GM06990 (cell line): Measurements from ENCODE around the gene RMDN2.
"Not testable (repeated sequence)": the region's sequence is repeated elsewhere in the genome, so short reads cannot be mapped to it uniquely, and the experiment has no call there.

ENCODE experiments used
- DNase-seq: peaks from one replicate; pipeline ENCODE4 v3.0.0-alpha.2; 2011; ENCODE audit not compliant: insufficient read length; ENCODE audit errors: extremely low read depth
- H3K27me3 ChIP-seq: replicated peaks from 2 replicates; pipeline ENCODE4 v1.6.0; 2011; ENCODE audit warnings: low read length; ENCODE audit not compliant: control insufficient read depth, insufficient read depth
- H3K36me3 ChIP-seq: 2 replicates; pipeline ENCODE4 v1.5.1; 2011; ENCODE audit warnings: low read length; ENCODE audit not compliant: control insufficient read depth, insufficient read depth
- H3K4me3 ChIP-seq: replicated peaks from 2 replicates; pipeline ENCODE4 v1.5.1; 2011; ENCODE audit warnings: low read depth, mild to moderate bottlenecking, control low read depth, low read length
- TF ChIP-seq, protein P1 (sequence below): IDR thresholded peaks from 2 replicates; pipeline ENCODE4 v1.5.1; 2011; ENCODE audit warnings: low read length, control low read depth, mild to moderate bottlenecking, inconsistent platforms; ENCODE audit not compliant: insufficient read depth, poor library complexity, severe bottlenecking

The RMDN2 gene

DNA sequence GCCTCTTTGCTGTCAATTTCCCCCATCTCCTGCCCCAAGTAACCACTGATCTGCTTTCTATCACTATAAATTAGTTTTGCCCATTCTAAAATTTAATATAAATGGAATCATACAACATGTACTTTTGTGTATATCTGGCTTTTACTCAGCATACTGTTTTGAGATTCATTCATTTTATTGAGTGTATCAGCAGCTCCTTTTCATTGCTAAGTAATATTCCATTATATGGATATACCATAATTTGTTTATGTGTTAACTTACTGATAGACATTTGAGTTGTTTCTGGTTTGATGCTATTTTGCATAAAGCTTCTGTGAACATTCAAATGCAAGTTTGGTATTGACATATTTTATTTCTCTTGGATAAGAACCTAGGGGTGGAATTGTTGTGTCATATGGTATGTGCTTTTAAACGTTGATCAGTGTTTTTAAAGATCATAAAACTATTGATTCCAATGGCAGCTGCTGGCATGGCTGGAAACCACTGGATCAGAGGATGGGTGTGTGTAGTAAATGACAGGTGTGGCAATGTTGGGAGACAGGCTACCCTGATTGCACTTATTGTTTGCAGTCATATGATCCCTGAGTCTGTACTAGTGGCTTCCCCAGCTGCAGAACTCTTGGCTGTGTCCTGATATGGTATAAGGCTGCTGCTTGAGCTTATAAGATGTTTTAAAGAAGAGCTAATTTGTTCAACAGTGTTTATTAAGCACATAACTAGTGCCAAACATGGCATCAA, 75.6 kb downstream of the RMDN2 start:
- H3K36me3 ChIP-seq = no peaks in the 10 kb centered on the region
- TF ChIP-seq, protein P1, sequence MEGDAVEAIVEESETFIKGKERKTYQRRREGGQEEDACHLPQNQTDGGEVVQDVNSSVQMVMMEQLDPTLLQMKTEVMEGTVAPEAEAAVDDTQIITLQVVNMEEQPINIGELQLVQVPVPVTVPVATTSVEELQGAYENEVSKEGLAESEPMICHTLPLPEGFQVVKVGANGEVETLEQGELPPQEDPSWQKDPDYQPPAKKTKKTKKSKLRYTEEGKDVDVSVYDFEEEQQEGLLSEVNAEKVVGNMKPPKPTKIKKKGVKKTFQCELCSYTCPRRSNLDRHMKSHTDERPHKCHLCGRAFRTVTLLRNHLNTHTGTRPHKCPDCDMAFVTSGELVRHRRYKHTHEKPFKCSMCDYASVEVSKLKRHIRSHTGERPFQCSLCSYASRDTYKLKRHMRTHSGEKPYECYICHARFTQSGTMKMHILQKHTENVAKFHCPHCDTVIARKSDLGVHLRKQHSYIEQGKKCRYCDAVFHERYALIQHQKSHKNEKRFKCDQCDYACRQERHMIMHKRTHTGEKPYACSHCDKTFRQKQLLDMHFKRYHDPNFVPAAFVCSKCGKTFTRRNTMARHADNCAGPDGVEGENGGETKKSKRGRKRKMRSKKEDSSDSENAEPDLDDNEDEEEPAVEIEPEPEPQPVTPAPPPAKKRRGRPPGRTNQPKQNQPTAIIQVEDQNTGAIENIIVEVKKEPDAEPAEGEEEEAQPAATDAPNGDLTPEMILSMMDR = no peak
- H3K4me3 ChIP-seq = no peak overlapping the region
- H3K27me3 ChIP-seq = no peaks in the 10 kb centered on the region
- no peak for DNase-seq

DNA sequence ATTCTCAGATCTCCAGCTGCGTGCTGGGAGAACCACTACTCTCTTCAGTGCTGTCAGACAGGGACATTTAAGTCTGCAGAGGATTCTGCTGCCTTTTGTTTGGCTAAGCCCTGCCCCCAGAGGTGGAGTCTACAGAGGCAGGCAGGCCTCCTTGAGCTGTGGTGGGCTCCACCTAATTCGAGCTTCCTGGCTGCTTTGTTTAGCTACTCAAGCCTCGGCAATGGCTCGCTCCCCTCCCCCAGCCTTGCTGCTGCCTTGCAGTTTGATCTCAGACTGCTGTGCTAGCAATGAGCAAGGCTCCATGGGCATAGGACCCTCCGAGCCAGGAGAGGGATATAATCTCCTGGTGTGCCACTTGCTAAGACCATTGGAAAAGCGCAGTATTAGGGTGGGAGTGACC, 85.1 kb downstream of the RMDN2 start:
- H3K36me3 ChIP-seq, H3K4me3 ChIP-seq, DNase-seq, H3K27me3 ChIP-seq: not testable (repeated sequence)

DNA sequence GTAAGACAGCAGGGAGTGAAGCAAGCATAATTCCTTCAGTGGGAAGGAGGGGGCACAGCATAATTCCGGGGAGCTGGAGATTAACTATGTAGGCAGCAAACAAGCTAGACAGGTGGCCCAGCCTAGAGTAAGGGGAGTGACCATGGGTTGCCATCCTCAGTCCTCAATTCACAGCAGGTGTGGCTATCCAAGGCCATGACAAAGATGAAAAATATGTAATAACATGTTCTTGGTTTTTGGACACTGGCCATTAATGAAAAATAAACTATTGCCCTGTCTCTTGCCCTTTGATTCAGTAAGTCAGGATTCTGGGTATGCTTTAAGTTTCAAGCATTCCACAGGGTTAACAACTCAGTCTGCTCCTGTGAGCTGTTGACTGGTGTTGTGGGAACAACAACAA, 85.9 kb downstream of the RMDN2 start:
- TF ChIP-seq, protein P1 = no peak
- no peaks in the 10 kb centered on the region for H3K36me3 ChIP-seq
- H3K27me3 ChIP-seq = no peaks in the 10 kb centered on the region
- DNase-seq = no peak
- no peak overlapping the region for H3K4me3 ChIP-seq

DNA sequence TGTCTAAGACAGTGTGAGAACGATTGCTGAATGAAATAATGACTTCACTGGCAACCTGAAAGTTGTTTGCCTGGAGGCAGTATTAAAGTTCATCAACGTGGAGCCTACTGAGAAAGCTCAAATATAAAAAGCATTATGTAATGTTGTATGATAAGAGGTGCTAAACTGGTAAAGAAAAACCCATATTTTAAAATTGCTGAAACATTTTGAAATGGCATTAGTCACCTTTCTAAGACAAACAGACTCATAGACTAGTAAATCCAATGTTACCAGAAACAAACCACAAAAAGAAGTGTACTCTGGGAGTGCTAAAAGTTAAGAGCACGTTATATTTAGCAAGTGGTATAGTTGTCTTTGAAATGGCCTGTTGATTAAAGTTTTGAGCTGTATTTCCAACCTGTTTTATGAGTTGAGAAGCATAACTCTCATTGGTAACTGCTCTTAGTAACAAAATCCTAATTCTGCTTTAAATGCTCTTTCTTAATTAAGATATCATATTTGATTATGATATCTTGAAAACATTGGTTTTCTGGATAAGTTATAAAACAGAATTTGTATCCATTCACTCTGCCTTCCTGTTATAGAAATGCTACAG, 88.2 kb downstream of the RMDN2 start:
- Histone ChIP-seq H3K27me3 (no peaks in the 10 kb centered on the region), H3K4me3 (no peak overlapping the region), H3K36me3 (no peaks in the 10 kb centered on the region)
- TF ChIP-seq, protein P1 = no peak
- no peak for DNase-seq

DNA sequence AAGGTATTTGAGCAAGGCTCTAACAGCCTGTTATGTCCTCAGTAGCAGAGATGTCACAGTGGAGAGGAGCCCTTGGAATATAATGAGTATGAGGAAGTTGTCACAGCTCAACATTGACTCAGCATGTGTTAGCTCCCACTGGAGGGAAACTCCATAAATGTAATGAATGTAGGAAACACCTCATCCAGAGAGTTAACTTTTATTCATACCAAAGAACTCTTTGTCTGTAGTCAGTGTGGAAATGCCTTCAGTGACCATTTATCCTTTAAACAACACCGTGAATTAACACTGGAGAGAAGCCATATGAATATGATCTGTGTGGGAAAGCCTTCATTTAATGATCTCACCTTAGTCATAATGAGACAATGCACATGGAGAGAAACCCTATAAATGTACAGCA, 91.1 kb downstream of the RMDN2 start:
- H3K27me3 ChIP-seq = no peaks in the 10 kb centered on the region
- no peak overlapping the region for H3K4me3 ChIP-seq
- DNase-seq = no peak
- no peaks in the 10 kb centered on the region for H3K36me3 ChIP-seq
- TF ChIP-seq, protein P1 = no peak

DNA sequence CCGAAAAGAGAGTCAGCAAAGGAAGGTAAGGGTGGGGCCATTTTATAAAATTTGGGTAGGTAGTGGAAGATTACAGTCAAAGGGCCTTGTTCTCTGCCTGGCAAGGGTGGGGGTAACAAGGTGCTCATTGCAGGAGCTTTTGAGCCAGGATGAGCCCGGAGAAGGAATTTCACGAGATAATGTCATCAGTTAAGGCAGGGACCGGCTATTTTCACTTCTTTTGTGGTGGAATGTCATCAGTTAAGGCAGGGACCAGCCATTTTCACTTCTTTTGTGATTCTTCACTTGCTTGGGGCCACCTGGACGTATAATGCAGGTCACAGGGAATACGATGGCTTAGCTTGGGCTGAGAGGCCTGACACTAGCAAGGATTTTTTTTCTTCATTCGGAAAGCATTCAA, 92.7 kb downstream of the RMDN2 start:
- Histone ChIP-seq H3K27me3 (no peaks in the 10 kb centered on the region), H3K4me3 (no peak overlapping the region), H3K36me3 (no peaks in the 10 kb centered on the region)
- TF ChIP-seq, protein P1 = no peak
- DNase-seq = no peak

DNA sequence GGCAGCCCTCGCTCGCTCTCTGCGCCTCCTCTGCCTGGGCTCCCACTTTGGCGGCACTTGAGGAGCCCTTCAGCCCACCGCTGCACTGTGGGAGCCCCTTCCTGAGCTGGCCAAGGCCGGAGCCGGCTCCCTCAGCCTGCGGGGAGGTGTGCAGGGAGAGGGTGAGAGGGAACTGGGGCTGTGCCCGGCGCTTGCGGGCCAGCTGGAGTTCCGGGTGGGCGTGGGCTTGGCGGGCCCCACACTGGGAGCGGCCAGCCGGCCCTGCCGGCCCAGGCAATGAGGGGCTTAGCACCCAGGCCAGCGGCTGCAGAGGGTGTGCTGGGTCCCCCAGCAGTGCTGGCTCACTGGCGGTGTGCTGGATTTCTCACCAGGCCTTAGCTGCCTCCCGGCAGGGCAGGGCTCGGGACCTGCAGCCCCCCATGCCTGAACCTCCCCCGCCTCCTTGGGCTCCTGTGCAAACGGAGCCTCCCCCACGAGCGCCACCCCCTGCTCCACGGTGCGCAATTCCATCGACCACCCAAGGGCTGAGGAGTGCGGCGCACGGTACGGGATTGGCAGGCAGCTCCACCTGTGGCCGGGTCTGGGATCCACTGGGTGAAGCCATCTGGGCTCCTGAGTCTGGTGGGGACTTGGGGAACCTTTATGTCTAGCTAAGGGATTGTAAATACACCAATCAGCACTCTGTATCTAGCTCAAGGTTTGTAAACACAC, 95.4 kb downstream of the RMDN2 start:
- H3K4me3 ChIP-seq, H3K36me3 ChIP-seq, DNase-seq, H3K27me3 ChIP-seq: not testable (repeated sequence)
